MM.1S (cell line): Measurements from ENCODE around the gene NFYC.

Experiments
- DNase-seq: peaks from one replicate; pipeline ENCODE4 v3.0.0-alpha.2; 2015
- H2AFZ ChIP-seq: fragments of 300-600 bp; sonication (generic); 2 replicates; pipeline ENCODE4 v1.6.0; 2016; ENCODE audit warnings: antibody characterized with exemption, low read length
- H3F3A ChIP-seq: fragments of 300-600 bp; sonication (generic); 2 replicates; pipeline ENCODE4 v1.6.1; 2016; ENCODE audit warnings: mild to moderate bottlenecking, antibody characterized with exemption, low read length, moderate library complexity, mixed read lengths; ENCODE audit not compliant: insufficient read depth
- H3K27ac ChIP-seq: fragments of 300-600 bp; sonication (generic); 2 replicates; pipeline ENCODE4 v1.5.1; 2016; ENCODE audit warnings: mild to moderate bottlenecking, low read length
- H3K27me3 ChIP-seq: fragments of 300-600 bp; sonication (generic); replicated peaks from 2 replicates; pipeline ENCODE4 v1.6.0; 2016; ENCODE audit warnings: low read length; ENCODE audit not compliant: insufficient read depth
- H3K36me3 ChIP-seq: fragments of 300-600 bp; sonication (generic); replicated peaks from 2 replicates; pipeline ENCODE4 v1.6.1; 2016; ENCODE audit warnings: mild to moderate bottlenecking, low read length, mixed read lengths; ENCODE audit not compliant: insufficient read depth
- H3K4me1 ChIP-seq: fragments of 300-600 bp; sonication (generic); 2 replicates; pipeline ENCODE4 v1.6.1; 2016; ENCODE audit warnings: low read length, mixed read lengths
- H3K4me2 ChIP-seq: fragments of 300-600 bp; sonication (generic); 2 replicates; pipeline ENCODE4 v1.6.0; 2016; ENCODE audit warnings: low read depth, low read length
- H3K4me3 ChIP-seq: fragments of 300-600 bp; sonication (generic); 2 replicates; pipeline ENCODE4 v1.5.1; 2016; ENCODE audit warnings: low read length, mixed read lengths
- H3K79me2 ChIP-seq: fragments of 300-600 bp; sonication (generic); 2 replicates; pipeline ENCODE4 v1.6.1; 2016; ENCODE audit warnings: mixed run types, low read length, mixed read lengths
- H3K9ac ChIP-seq: fragments of 300-600 bp; sonication (generic); 2 replicates; pipeline ENCODE4 v1.6.1; 2016; ENCODE audit warnings: low read length, mixed read lengths
- H3K9me2 ChIP-seq: fragments of 300-600 bp; sonication (generic); replicated peaks from 2 replicates; pipeline ENCODE4 v1.6.1; 2016; ENCODE audit warnings: mild to moderate bottlenecking, low read length, mixed read lengths; ENCODE audit not compliant: insufficient read depth
- H3K9me3 ChIP-seq: fragments of 300-600 bp; sonication (generic); replicated peaks from 2 replicates; pipeline ENCODE4 v1.6.1; 2016; ENCODE audit warnings: mild to moderate bottlenecking, low read length, mixed read lengths; ENCODE audit not compliant: insufficient read depth
- H4K20me1 ChIP-seq: fragments of 300-600 bp; sonication (generic); 2 replicates; pipeline ENCODE4 v1.6.1; 2016; ENCODE audit warnings: mild to moderate bottlenecking, low read length, moderate library complexity, mixed read lengths; ENCODE audit not compliant: insufficient read depth
- CTCF ChIP-seq: fragments of 300-600 bp; sonication (generic); IDR thresholded peaks from 2 replicates; pipeline ENCODE4 v1.5.1; 2016; ENCODE audit warnings: antibody characterized with exemption, low read length, mixed read lengths
- EZH2 ChIP-seq: fragments of 300-600 bp; sonication (generic); optimal IDR thresholded peaks from 2 replicates; pipeline ENCODE3; 2017; ENCODE audit warnings: low read depth, mild to moderate bottlenecking, antibody characterized with exemption, low read length, mixed read lengths
- EZH2phosphoT487 ChIP-seq: fragments of 300-600 bp; sonication (generic); IDR thresholded peaks from 2 replicates; pipeline ENCODE4 v1.6.1; 2018; ENCODE audit warnings: antibody characterized with exemption, low read length

NFYC gene

GRCh38 chr1:40757084-40757483 lies 65.6 kb downstream of the NFYC start:
- Histone ChIP-seq H2AFZ (no peak overlapping the region), H3K4me3 (no peak overlapping the region), H3K27ac (no peak overlapping the region), H3K9me3 (no peaks in the 10 kb centered on the region), H3K4me1 (peaks cover 13% of the 10 kb centered on the region), H3K4me2 (no peak overlapping the region), H3K27me3 (no peaks in the 10 kb centered on the region), H4K20me1 (no peaks in the 10 kb centered on the region), H3K9ac (no peak overlapping the region), H3F3A (peaks cover 2% of the 10 kb centered on the region; the same call in 1 of the 2 replicates), H3K36me3 (peaks cover 3% of the 10 kb centered on the region; the same call in 1 of the 2 replicates), H3K9me2 (no peaks in the 10 kb centered on the region), H3K79me2 (no peaks in the 10 kb centered on the region)
- TF ChIP-seq EZH2phosphoT487 (no peak), CTCF (no peak), EZH2 (no peak)
- no peak for DNase-seq

- Histone ChIP-seq H3K36me3 (peaks cover 3% of the 10 kb centered on the region; the same call in 1 of the 2 replicates), H3K9me2 (no peaks in the 10 kb centered on the region), H3K27me3 (no peaks in the 10 kb centered on the region), H3K4me1 (peaks cover 21% of the 10 kb centered on the region), H3K4me2 (no peak overlapping the region), H3K79me2 (no peaks in the 10 kb centered on the region), H3K4me3 (no peak overlapping the region), H3F3A (peaks cover 10% of the 10 kb centered on the region; the same call in 1 of the 2 replicates), H3K9me3 (no peaks in the 10 kb centered on the region), H3K27ac (no peak overlapping the region), H3K9ac (no peak overlapping the region), H4K20me1 (no peaks in the 10 kb centered on the region), H2AFZ (no peak overlapping the region)
- no peak for DNase-seq
- TF ChIP-seq EZH2phosphoT487: no peak
- no peak for TF ChIP-seq EZH2
Measured at GRCh38 chr1:40758004-40758403, 66.5 kb downstream of the NFYC start.

- H3K9ac ChIP-seq: no peak overlapping the region
- H2AFZ ChIP-seq: no peak overlapping the region
- H3K9me2 ChIP-seq: no peaks in the 10 kb centered on the region
- H3K27me3 ChIP-seq: no peaks in the 10 kb centered on the region
- no peaks in the 10 kb centered on the region for H3K9me3 ChIP-seq
- H3F3A ChIP-seq: peaks cover 13% of the 10 kb centered on the region
- no peak overlapping the region for H3K4me2 ChIP-seq
- peaks cover 27% of the 10 kb centered on the region for H3K4me1 ChIP-seq
- H3K79me2 ChIP-seq: no peaks in the 10 kb centered on the region
- H3K36me3 ChIP-seq: peaks cover 3% of the 10 kb centered on the region; the same call in 1 of the 2 replicates
- H3K27ac ChIP-seq: no peak overlapping the region
- no peak for DNase-seq
- peaks cover 2% of the 10 kb centered on the region; the same call in 1 of the 2 replicates for H4K20me1 ChIP-seq
- no peak overlapping the region for H3K4me3 ChIP-seq
- no peak for TF ChIP-seq CTCF
- no peak for TF ChIP-seq EZH2
- no peak for TF ChIP-seq EZH2phosphoT487
Measured at GRCh38 chr1:40758578-40759343, 67.3 kb downstream of the NFYC start.

- no peak overlapping the region for H3K4me2 ChIP-seq
- H3K4me3 ChIP-seq: no peak overlapping the region
- peaks cover 25% of the 10 kb centered on the region for H3F3A ChIP-seq
- no peak for TF ChIP-seq EZH2phosphoT487
- TF ChIP-seq EZH2: no peak
- TF ChIP-seq CTCF: no peak
- H3K9me2 ChIP-seq: no peaks in the 10 kb centered on the region
- H4K20me1 ChIP-seq: peaks cover 7% of the 10 kb centered on the region
- H3K9ac ChIP-seq: no peak overlapping the region
- H3K27me3 ChIP-seq: no peaks in the 10 kb centered on the region
- no peak for DNase-seq
- no peak overlapping the region for H3K27ac ChIP-seq
- H3K9me3 ChIP-seq: no peaks in the 10 kb centered on the region
- no peak overlapping the region for H2AFZ ChIP-seq
- H3K36me3 ChIP-seq: no peaks in the 10 kb centered on the region
- peaks cover 8% of the 10 kb centered on the region; the same call in 1 of the 2 replicates for H3K79me2 ChIP-seq
- H3K4me1 ChIP-seq: peaks cover 45% of the 10 kb centered on the region
Measured at GRCh38 chr1:40760984-40761383, 69.5 kb downstream of the NFYC start.
